Panc1 (cell line): ENCODE data around the gene IGDCC3. TPM values are rescaled to one million over a fixed set of nuclear protein-coding genes. Genes with fewer than 3 reads are reported as not detected.

ENCODE experiments used
- ATAC-seq: fragments of 200-7000 bp; cut with Tn5 transposase; 2 replicates; pipeline ENCODE4 v1.9.1; 2020; ENCODE audit warnings: mild to moderate bottlenecking, moderate library complexity
- BruUV-seq: library from RNA; stranded (reverse); fragments of 400-500 nt; replicated peaks from 2 replicates; lab custom pipeline; 2021; lab: Mats Ljungman, UMichigan
- CTCF ChIA-PET: fragments of 300-600 bp; sonication (Branson Sonifier 250); formaldehyde crosslinking; loops from one replicate; lab custom pipeline; 2022; ENCODE audit warnings: antibody characterized with exemption; lab: Charles Lee
- POLR2A ChIA-PET: fragments of 300-600 bp; sonication (Branson Sonifier 250); formaldehyde crosslinking; loops from one replicate; lab custom pipeline; 2022; ENCODE audit warnings: antibody characterized with exemption; lab: Charles Lee
- DNase-seq: peaks from one replicate; pipeline ENCODE4 v3.0.0-alpha.2; 2010; ENCODE audit warnings: low read depth, low spot score
- H3K27ac ChIP-seq: 2 replicates; pipeline ENCODE4 v1.5.1; 2011; ENCODE audit warnings: mild to moderate bottlenecking, low read length, inconsistent platforms
- H3K27me3 ChIP-seq: fragments of 200-500 bp; sonication (Bioruptor generic); 2 replicates; pipeline ENCODE4 v1.6.0; 2014; ENCODE audit warnings: low read length, inconsistent platforms; ENCODE audit not compliant: control insufficient read depth, insufficient read depth
- H3K36me3 ChIP-seq: fragments of 200-500 bp; sonication (Bioruptor generic); 2 replicates; pipeline ENCODE4 v1.5.1; 2014; ENCODE audit warnings: inconsistent platforms, mild to moderate bottlenecking, low read length, moderate library complexity; ENCODE audit not compliant: control insufficient read depth, insufficient read depth
- H3K4me1 ChIP-seq: 2 replicates; pipeline ENCODE4 v1.5.1; 2011; ENCODE audit warnings: inconsistent platforms, mild to moderate bottlenecking, low read length, moderate library complexity; ENCODE audit not compliant: control insufficient read depth, insufficient read depth
- H3K4me3 ChIP-seq, 2 experiments: 2 replicates each; pipeline ENCODE4 v1.5.1; 2011 to 2012; ENCODE audit warnings: low read depth in 2 of 2, low read length in 2 of 2, mild to moderate bottlenecking in 2 of 2, inconsistent platforms in 1 of 2, moderate library complexity in 1 of 2
- H3K9me3 ChIP-seq: fragments of 200-500 bp; sonication (Bioruptor generic); 2 replicates; pipeline ENCODE4 v1.5.1; 2014; ENCODE audit warnings: low read depth, mild to moderate bottlenecking, inconsistent platforms, low read length, moderate library complexity; ENCODE audit not compliant: control insufficient read depth, insufficient read depth
- POLR2AphosphoS5 ChIP-seq: IDR thresholded peaks from 2 replicates; pipeline ENCODE4 v1.6.1; 2012; ENCODE audit warnings: mild to moderate bottlenecking, low read depth, low read length, moderate library complexity
- SIN3A ChIP-seq: IDR thresholded peaks from 2 replicates; pipeline ENCODE4 v1.6.1; 2012; ENCODE audit warnings: low read depth, mild to moderate bottlenecking, low read length, moderate library complexity, borderline replicate concordance; ENCODE audit not compliant: insufficient read depth
- TCF7L2 ChIP-seq: IDR thresholded peaks from 2 replicates; pipeline ENCODE4 v1.6.1; 2011; ENCODE audit warnings: mild to moderate bottlenecking, low read depth, low read length, inconsistent platforms
- in situ Hi-C: cut with HindIII; loops from 2 replicates; pipeline ENCODE4 v1.10.0; 2016; ENCODE audit warnings: low sequenced_read_pairs, low pct_unique_long_range_greater_than_20kb
- intact Hi-C: fragments of 100-400 bp; cut with micrococcal nuclease; formaldehyde crosslinking; loops from one replicate; pipeline ENCODE4 v1.10.0; 2022; ENCODE audit not compliant: unreplicated experiment
- total RNA-seq: library from RNA; stranded (reverse); gene quantifications from one replicate; pipeline ENCODE4 v1.2.1, GENCODE V29; 2021; ENCODE audit not compliant: unreplicated experiment
- TF ChIP-seq, protein P1 (sequence below): fragments of 450-650 bp; IDR thresholded peaks from 2 replicates; pipeline ENCODE4 v1.5.1; 2017; ENCODE audit warnings: mild to moderate bottlenecking
- TF ChIP-seq, protein P2 (sequence below), 2 experiments: IDR thresholded peaks; 2 replicates each; pipeline ENCODE4 v1.6.1; 2011 to 2012; ENCODE audit warnings: low read depth in 2 of 2, control low read depth in 1 of 2, low read length in 1 of 2, mild to moderate bottlenecking in 1 of 2, moderate library complexity in 1 of 2; ENCODE audit not compliant: insufficient read depth in 1 of 2

The IGDCC3 gene
- total RNA-seq, 1 experiment from 2014 or later = 0.18 TPM

DNA sequence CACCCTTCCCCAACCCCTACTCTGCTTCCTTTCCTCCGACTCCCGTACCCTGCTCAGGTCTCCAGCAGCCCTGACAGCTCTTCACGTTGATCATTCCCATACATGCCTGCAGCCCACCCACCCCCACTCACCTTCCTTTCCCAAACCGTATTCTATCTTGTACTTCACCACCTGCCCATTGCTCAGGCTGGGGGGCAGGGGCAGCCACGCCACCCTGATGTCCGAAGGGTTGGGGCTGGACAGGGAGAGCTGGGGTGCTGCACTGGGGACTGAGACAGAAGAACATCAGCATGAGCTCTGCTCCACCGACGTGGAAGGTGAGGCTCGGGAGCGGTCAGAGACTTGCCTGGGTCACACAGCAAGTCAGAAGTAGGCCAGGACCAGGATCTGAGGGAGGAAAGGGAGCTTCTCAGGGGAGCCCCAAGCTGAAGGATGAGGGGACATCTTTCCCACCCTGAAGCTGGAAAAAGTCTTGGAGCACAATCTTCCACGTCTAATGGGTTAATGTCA is 16.5 kb upstream of the IGDCC3 start:
- Histone ChIP-seq H3K9me3 (no peaks in the 10 kb centered on the region), H3K4me1 (no peaks in the 10 kb centered on the region), H3K27me3 (0 out of 2 replicates have a peak, but pooled peaks cover 3% of the 10 kb centered on the region), H3K27ac (no peak overlapping the region), H3K36me3 (no peaks in the 10 kb centered on the region), H3K4me3 (no peak overlapping the region)
- DNase-seq (no peak), ATAC-seq (no peak)
- TF ChIP-seq SIN3A (no peak), POLR2AphosphoS5 (no peak), TCF7L2 (no peak)
- TF ChIP-seq, protein P1, sequence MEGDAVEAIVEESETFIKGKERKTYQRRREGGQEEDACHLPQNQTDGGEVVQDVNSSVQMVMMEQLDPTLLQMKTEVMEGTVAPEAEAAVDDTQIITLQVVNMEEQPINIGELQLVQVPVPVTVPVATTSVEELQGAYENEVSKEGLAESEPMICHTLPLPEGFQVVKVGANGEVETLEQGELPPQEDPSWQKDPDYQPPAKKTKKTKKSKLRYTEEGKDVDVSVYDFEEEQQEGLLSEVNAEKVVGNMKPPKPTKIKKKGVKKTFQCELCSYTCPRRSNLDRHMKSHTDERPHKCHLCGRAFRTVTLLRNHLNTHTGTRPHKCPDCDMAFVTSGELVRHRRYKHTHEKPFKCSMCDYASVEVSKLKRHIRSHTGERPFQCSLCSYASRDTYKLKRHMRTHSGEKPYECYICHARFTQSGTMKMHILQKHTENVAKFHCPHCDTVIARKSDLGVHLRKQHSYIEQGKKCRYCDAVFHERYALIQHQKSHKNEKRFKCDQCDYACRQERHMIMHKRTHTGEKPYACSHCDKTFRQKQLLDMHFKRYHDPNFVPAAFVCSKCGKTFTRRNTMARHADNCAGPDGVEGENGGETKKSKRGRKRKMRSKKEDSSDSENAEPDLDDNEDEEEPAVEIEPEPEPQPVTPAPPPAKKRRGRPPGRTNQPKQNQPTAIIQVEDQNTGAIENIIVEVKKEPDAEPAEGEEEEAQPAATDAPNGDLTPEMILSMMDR = no peak
- TF ChIP-seq, protein P2, sequence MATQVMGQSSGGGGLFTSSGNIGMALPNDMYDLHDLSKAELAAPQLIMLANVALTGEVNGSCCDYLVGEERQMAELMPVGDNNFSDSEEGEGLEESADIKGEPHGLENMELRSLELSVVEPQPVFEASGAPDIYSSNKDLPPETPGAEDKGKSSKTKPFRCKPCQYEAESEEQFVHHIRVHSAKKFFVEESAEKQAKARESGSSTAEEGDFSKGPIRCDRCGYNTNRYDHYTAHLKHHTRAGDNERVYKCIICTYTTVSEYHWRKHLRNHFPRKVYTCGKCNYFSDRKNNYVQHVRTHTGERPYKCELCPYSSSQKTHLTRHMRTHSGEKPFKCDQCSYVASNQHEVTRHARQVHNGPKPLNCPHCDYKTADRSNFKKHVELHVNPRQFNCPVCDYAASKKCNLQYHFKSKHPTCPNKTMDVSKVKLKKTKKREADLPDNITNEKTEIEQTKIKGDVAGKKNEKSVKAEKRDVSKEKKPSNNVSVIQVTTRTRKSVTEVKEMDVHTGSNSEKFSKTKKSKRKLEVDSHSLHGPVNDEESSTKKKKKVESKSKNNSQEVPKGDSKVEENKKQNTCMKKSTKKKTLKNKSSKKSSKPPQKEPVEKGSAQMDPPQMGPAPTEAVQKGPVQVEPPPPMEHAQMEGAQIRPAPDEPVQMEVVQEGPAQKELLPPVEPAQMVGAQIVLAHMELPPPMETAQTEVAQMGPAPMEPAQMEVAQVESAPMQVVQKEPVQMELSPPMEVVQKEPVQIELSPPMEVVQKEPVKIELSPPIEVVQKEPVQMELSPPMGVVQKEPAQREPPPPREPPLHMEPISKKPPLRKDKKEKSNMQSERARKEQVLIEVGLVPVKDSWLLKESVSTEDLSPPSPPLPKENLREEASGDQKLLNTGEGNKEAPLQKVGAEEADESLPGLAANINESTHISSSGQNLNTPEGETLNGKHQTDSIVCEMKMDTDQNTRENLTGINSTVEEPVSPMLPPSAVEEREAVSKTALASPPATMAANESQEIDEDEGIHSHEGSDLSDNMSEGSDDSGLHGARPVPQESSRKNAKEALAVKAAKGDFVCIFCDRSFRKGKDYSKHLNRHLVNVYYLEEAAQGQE (IDR thresholded peaks at IDR 0.05; ENCODE audit: insufficient read depth in 1 of 2, low read depth in 2 of 2, low read length in 1 of 2) = no peak
- BruUV-seq = no TSS peak
- in situ Hi-C loops = no loop called here
- ChIA-PET CTCF (interaction anchor here (0.9 kb wide), 1 partner anchor 76 kb away, joined by 3 read pairs; no protein-coding TSS in a partner anchor), POLR2A (interaction anchor here (0.6 kb wide), 1 partner anchor 58 kb away, joined by 6 read pairs; no protein-coding TSS in a partner anchor)
- intact Hi-C loops = no loop called here

- ChIA-PET POLR2A (no interaction called here), CTCF (no interaction called here)
- ATAC-seq (peak; percentile 54; the same call in 1 of the 2 replicates), DNase-seq (no peak)
- Histone ChIP-seq H3K36me3 (no peaks in the 10 kb centered on the region), H3K27me3 (0 out of 2 replicates have a peak, but pooled peaks cover 3% of the 10 kb centered on the region), H3K4me1 (no peaks in the 10 kb centered on the region), H3K9me3 (no peaks in the 10 kb centered on the region), H3K4me3 (no peak overlapping the region), H3K27ac (no peak overlapping the region)
- in situ Hi-C loops = no loop called here
- TF ChIP-seq POLR2AphosphoS5 = no peak
- TF ChIP-seq, protein P2 (IDR thresholded peaks at IDR 0.05; ENCODE audit: insufficient read depth in 1 of 2, low read depth in 2 of 2, low read length in 1 of 2) = no peak
- TF ChIP-seq SIN3A = no peak
- TF ChIP-seq, protein P1 = no peak
- TF ChIP-seq TCF7L2 = no peak
- no TSS peak for BruUV-seq
- intact Hi-C loops = no loop called here
These were observed 15.8 kb upstream of the IGDCC3 start for GRCh38 chr15:65393557-65393956.
